PC-3 (cell line): Measurements from ENCODE around the gene FBXL4. TPM values are rescaled to one million over a fixed set of nuclear protein-coding genes. Genes with fewer than 3 reads are reported as not detected.

Experiments
- ATAC-seq: fragments of 200-7000 bp; cut with Tn5 transposase; 2 replicates; pipeline ENCODE4 v1.9.1; 2020; ENCODE audit warnings: mild to moderate bottlenecking, moderate library complexity
- BruUV-seq: library from RNA; stranded (reverse); fragments of 400-500 nt; replicated peaks from 2 replicates; lab custom pipeline; 2021; lab: Mats Ljungman, UMichigan
- CTCF ChIA-PET: fragments of 300-600 bp; sonication (Branson Sonifier 250); formaldehyde crosslinking; loops from one replicate; lab custom pipeline; 2022; ENCODE audit warnings: antibody characterized with exemption; lab: Charles Lee
- POLR2A ChIA-PET: fragments of 300-600 bp; sonication (Branson Sonifier 250); formaldehyde crosslinking; loops from one replicate; lab custom pipeline; 2022; ENCODE audit warnings: antibody characterized with exemption; ENCODE audit not compliant: unreplicated experiment; lab: Charles Lee
- DNase-seq: peaks from one replicate; pipeline ENCODE4 v3.0.0-alpha.2; 2015
- H2AFZ ChIP-seq: fragments of 300-600 bp; sonication (generic); 2 replicates; pipeline ENCODE4 v1.6.0; 2016; ENCODE audit warnings: antibody characterized with exemption, low read length
- H3F3A ChIP-seq: fragments of 300-600 bp; sonication (generic); one replicate; pipeline ENCODE4 v1.6.0; 2017; ENCODE audit warnings: antibody characterized with exemption, low read length, control low read depth, mild to moderate bottlenecking; ENCODE audit not compliant: unreplicated experiment
- H3K27ac ChIP-seq: fragments of 300-600 bp; sonication (generic); 2 replicates; pipeline ENCODE4 v1.5.1; 2016; ENCODE audit warnings: mild to moderate bottlenecking, low read length
- H3K27me3 ChIP-seq: fragments of 300-600 bp; sonication (generic); 2 replicates; pipeline ENCODE4 v1.6.1; 2016; ENCODE audit warnings: low read length, mixed read lengths
- H3K36me3 ChIP-seq: fragments of 300-600 bp; sonication (generic); 2 replicates; pipeline ENCODE4 v1.6.1; 2016; ENCODE audit warnings: low read depth, mixed run types, low read length, mixed read lengths
- H3K4me1 ChIP-seq: fragments of 300-600 bp; sonication (generic); 2 replicates; pipeline ENCODE4 v1.5.1; 2016; ENCODE audit warnings: low read length; ENCODE audit not compliant: insufficient read depth
- H3K4me2 ChIP-seq: fragments of 300-600 bp; sonication (generic); 2 replicates; pipeline ENCODE4 v1.6.0; 2016; ENCODE audit warnings: low read length
- H3K4me3 ChIP-seq: fragments of 300-600 bp; sonication (generic); 2 replicates; pipeline ENCODE4 v1.5.1; 2016; ENCODE audit warnings: mild to moderate bottlenecking, low read length, mixed read lengths
- H3K79me2 ChIP-seq: fragments of 300-600 bp; sonication (generic); 2 replicates; pipeline ENCODE4 v1.6.1; 2017; ENCODE audit warnings: low read length, mixed read lengths
- H3K9ac ChIP-seq: fragments of 300-600 bp; sonication (generic); 2 replicates; pipeline ENCODE4 v1.6.0; 2016; ENCODE audit warnings: mild to moderate bottlenecking, low read length
- H3K9me2 ChIP-seq: fragments of 300-600 bp; sonication (generic); replicated peaks from 2 replicates; pipeline ENCODE4 v1.6.1; 2016; ENCODE audit warnings: mixed run types, low read length, mixed read lengths
- H3K9me3 ChIP-seq: fragments of 300-600 bp; sonication (generic); 2 replicates; pipeline ENCODE4 v1.6.1; 2016; ENCODE audit warnings: low read length, mixed read lengths
- H4K20me1 ChIP-seq: fragments of 300-600 bp; sonication (generic); 2 replicates; pipeline ENCODE4 v1.6.1; 2016; ENCODE audit warnings: low read length, mixed read lengths
- EZH2 ChIP-seq: fragments of 300-600 bp; sonication (generic); IDR thresholded peaks from one replicate; pipeline ENCODE4 v1.6.1; 2017; ENCODE audit warnings: antibody characterized with exemption, mild to moderate bottlenecking, low read length; ENCODE audit not compliant: unreplicated experiment
- EZH2phosphoT487 ChIP-seq: fragments of 300-600 bp; sonication (generic); IDR thresholded peaks from 2 replicates; pipeline ENCODE4 v1.6.1; 2018; ENCODE audit warnings: mild to moderate bottlenecking, antibody characterized with exemption, low read length, borderline replicate concordance
- intact Hi-C: fragments of 100-400 bp; cut with micrococcal nuclease; formaldehyde crosslinking; loops from 2 replicates; pipeline ENCODE4 v1.9.0; 2023
- total RNA-seq: library from RNA; depleted of rRNA; stranded (reverse); fragments of >200 nt; gene quantifications from 2 replicates; pipeline ENCODE4 v1.2.3, GENCODE V29; 2014
- TF ChIP-seq, protein P1 (sequence below): fragments of 300-600 bp; sonication (generic); conservative IDR thresholded peaks from 2 replicates; pipeline ENCODE4 v1.5.1; 2017; ENCODE audit warnings: antibody characterized with exemption, low read depth, mild to moderate bottlenecking, low read length

The FBXL4 gene
- total RNA-seq, 1 experiment from 2014 or later, result 3.8 TPM

GRCh38 chr6:98847779-98848538 is 99.8 kb downstream of the FBXL4 start:
- no peak for DNase-seq
- Histone ChIP-seq H4K20me1 (no peaks in the 10 kb centered on the region), H3K4me1 (no peaks in the 10 kb centered on the region), H3K36me3 (no peaks in the 10 kb centered on the region), H3K4me2 (no peak overlapping the region), H3K27ac (no peak overlapping the region), H3K27me3 (peaks cover 27% of the 10 kb centered on the region), H3F3A (no peaks in the 10 kb centered on the region), H3K4me3 (no peak overlapping the region), H3K9me3 (no peaks in the 10 kb centered on the region), H2AFZ (no peak overlapping the region), H3K9me2 (no peaks in the 10 kb centered on the region), H3K79me2 (no peaks in the 10 kb centered on the region), H3K9ac (no peak overlapping the region)
- TF ChIP-seq, protein P1, sequence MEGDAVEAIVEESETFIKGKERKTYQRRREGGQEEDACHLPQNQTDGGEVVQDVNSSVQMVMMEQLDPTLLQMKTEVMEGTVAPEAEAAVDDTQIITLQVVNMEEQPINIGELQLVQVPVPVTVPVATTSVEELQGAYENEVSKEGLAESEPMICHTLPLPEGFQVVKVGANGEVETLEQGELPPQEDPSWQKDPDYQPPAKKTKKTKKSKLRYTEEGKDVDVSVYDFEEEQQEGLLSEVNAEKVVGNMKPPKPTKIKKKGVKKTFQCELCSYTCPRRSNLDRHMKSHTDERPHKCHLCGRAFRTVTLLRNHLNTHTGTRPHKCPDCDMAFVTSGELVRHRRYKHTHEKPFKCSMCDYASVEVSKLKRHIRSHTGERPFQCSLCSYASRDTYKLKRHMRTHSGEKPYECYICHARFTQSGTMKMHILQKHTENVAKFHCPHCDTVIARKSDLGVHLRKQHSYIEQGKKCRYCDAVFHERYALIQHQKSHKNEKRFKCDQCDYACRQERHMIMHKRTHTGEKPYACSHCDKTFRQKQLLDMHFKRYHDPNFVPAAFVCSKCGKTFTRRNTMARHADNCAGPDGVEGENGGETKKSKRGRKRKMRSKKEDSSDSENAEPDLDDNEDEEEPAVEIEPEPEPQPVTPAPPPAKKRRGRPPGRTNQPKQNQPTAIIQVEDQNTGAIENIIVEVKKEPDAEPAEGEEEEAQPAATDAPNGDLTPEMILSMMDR, result no peak
- no peak for TF ChIP-seq EZH2
- intact Hi-C loops, result loop anchor here (5.0 kb wide), 2 partner anchors 796 to 1351 kb away; no protein-coding TSS in a partner anchor
- BruUV-seq, result no TSS peak
- ChIA-PET CTCF (no interaction called here), POLR2A (no interaction called here)
- no peak for ATAC-seq

DNA sequence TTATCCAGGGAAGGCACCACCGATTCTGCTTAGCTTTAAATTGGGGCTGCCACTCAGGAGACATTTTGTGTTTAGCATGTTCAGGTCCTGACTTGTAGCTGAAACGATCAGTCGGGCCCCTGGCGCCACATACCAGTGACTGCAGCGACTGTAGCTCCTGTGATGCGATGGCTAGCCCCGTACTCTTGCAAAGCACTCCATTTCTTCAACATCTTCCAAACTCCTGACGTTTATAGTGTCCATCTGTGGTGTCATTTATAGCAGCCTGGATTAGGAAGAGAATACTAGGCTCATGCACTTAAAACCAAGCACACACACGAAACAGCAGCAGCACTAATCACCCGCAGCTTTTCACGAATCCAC is 100.3 kb downstream of the FBXL4 start:
- no peaks in the 10 kb centered on the region for H3F3A ChIP-seq
- no peak overlapping the region for H3K9ac ChIP-seq
- TF ChIP-seq EZH2 (no peak), EZH2phosphoT487 (no peak)
- TF ChIP-seq, protein P1, result no peak
- H3K9me2 ChIP-seq, result no peaks in the 10 kb centered on the region
- ATAC-seq (no peak), DNase-seq (no peak)
- H3K4me1 ChIP-seq, result no peaks in the 10 kb centered on the region
- POLR2A ChIA-PET, result no interaction called here
- no peak overlapping the region for H3K4me2 ChIP-seq
- peaks cover 33% of the 10 kb centered on the region for H3K27me3 ChIP-seq
- H3K36me3 ChIP-seq, result no peaks in the 10 kb centered on the region
- intact Hi-C loops, result loop anchor here (5.0 kb wide), 2 partner anchors 795 to 1350 kb away; no protein-coding TSS in a partner anchor
- no peaks in the 10 kb centered on the region for H4K20me1 ChIP-seq
- no peak overlapping the region for H2AFZ ChIP-seq
- no peaks in the 10 kb centered on the region for H3K79me2 ChIP-seq
- H3K4me3 ChIP-seq, result no peak overlapping the region
- no peaks in the 10 kb centered on the region for H3K9me3 ChIP-seq
- H3K27ac ChIP-seq, result no peak overlapping the region
- BruUV-seq, result no TSS peak
- CTCF ChIA-PET, result no interaction called here

DNA sequence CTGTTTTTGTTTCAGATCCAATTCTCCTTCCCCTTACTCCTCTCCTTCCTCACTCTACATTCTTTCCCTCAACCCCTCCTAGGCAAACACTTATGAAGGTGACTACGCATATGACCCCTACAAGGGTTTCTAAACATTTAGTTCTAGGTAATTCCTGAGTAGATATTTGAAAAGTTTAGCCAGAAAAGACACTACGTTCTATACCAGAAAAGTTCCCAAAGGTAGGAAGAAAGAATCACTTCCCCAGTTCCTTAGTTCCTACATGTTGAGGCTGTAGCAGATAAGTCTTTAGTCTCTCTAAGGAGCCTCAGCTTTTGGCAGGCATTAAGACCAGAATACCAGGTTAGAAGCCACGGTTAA is 101.7 kb downstream of the FBXL4 start:
- no peak overlapping the region for H3K4me3 ChIP-seq
- intact Hi-C loops, result loop anchor here (1.0 to 5.0 kb wide), 3 partner anchors 273 to 1349 kb away; no protein-coding TSS in a partner anchor
- H3K9me2 ChIP-seq, result no peaks in the 10 kb centered on the region
- no peak overlapping the region for H3K9ac ChIP-seq
- no peaks in the 10 kb centered on the region for H4K20me1 ChIP-seq
- no peaks in the 10 kb centered on the region for H3F3A ChIP-seq
- H3K4me1 ChIP-seq, result no peaks in the 10 kb centered on the region
- H3K36me3 ChIP-seq, result no peaks in the 10 kb centered on the region
- H3K27me3 ChIP-seq, result peaks cover 47% of the 10 kb centered on the region
- H3K27ac ChIP-seq, result no peak overlapping the region
- H3K4me2 ChIP-seq, result no peak overlapping the region
- ChIA-PET POLR2A (no interaction called here), CTCF (no interaction called here)
- no peak overlapping the region for H2AFZ ChIP-seq
- no peaks in the 10 kb centered on the region for H3K9me3 ChIP-seq
- ATAC-seq (no peak), DNase-seq (no peak)
- TF ChIP-seq EZH2phosphoT487, result no peak
- TF ChIP-seq, protein P1, result no peak
- no peak for TF ChIP-seq EZH2
- H3K79me2 ChIP-seq, result no peaks in the 10 kb centered on the region
- BruUV-seq, result no TSS peak
